ENCODE results near the gene LAMC2. TPM values are rescaled to one million over a fixed set of nuclear protein-coding genes. Genes with fewer than 3 reads are reported as not detected.

Gene LAMC2
- total RNA-seq, 2 experiments from 2014 or later = not detected

GRCh38 chr1:183175631-183176030 lies 10.4 kb upstream of the LAMC2 start:
- Mint-ChIP-seq H3K27ac (no peak overlapping the region), H3K36me3 (ENCODE audit: low read depth) (no peaks in the 10 kb centered on the region), H3K9me3 (ENCODE audit: insufficient read depth) (no peaks in the 10 kb centered on the region), H3K4me3 (no peak overlapping the region), H3K27me3 (ENCODE audit: low read depth) (peaks cover 5% of the 10 kb centered on the region), H3K4me1 (ENCODE audit: low read depth) (peaks cover 2% of the 10 kb centered on the region)
- POLR2A ChIA-PET = no interaction called here
- ATAC-seq (no peak), DNase-seq (no peak)
- CTCF ChIA-PET = no interaction called here

DNA sequence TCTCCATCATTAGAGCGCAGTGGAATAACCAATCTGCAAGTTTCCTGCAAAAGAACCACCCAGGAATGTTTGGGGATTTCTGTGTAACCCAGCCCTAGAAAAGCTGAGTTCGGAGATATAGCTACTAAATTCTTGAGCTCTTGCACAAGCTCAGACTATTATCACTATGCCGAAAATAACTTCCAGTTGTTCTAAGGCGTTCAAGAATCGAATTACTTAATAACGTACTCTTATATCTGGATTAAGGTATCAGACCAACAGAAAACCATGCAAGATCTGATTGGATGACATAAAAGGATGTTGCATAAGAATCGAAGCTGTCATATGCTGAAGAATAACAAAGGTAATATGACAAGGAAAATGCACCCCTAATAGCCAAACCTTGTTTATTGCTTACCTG lies 7.5 kb upstream of the LAMC2 start:
- POLR2A ChIA-PET = no interaction called here
- Mint-ChIP-seq H3K36me3 (ENCODE audit: low read depth) (no peaks in the 10 kb centered on the region), H3K4me3 (no peak overlapping the region), H3K27me3 (ENCODE audit: low read depth) (peaks cover 3% of the 10 kb centered on the region), H3K27ac (no peak overlapping the region), H3K4me1 (ENCODE audit: low read depth) (peaks cover 6% of the 10 kb centered on the region), H3K9me3 (ENCODE audit: insufficient read depth) (no peaks in the 10 kb centered on the region)
- CTCF ChIA-PET = interaction anchor here (0.8 kb wide), 1 partner anchor 737 kb away, joined by 3 read pairs; no protein-coding TSS in a partner anchor
- ATAC-seq (no peak), DNase-seq (no peak)

DNA sequence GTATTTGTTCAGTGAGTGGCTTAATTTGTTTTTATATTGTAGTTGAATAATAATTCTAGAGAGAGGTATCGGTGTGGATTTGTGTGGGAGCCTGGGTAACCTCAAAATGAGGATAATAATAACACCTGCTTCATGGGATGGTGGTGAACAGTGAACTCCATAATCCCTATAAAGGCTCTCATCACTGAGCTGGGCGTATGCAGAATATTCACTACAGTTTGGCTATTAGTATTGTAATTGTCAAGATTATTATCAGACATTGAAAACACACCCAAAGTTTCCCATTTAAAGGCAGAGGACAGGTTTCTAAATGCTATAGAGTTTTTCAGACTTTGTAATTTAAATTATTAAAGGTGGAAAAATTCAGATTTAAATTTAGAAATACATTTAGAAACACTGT lies 7.0 kb upstream of the LAMC2 start:
- Mint-ChIP-seq H3K4me3 (no peak overlapping the region), H3K4me1 (ENCODE audit: low read depth) (peaks cover 6% of the 10 kb centered on the region), H3K36me3 (ENCODE audit: low read depth) (no peaks in the 10 kb centered on the region), H3K27ac (no peak overlapping the region), H3K27me3 (ENCODE audit: low read depth) (peaks cover 3% of the 10 kb centered on the region), H3K9me3 (ENCODE audit: insufficient read depth) (no peaks in the 10 kb centered on the region)
- POLR2A ChIA-PET = no interaction called here
- CTCF ChIA-PET = interaction anchor here (0.8 kb wide), 1 partner anchor 737 kb away, joined by 3 read pairs; no protein-coding TSS in a partner anchor
- no peak for ATAC-seq
- no peak for DNase-seq

DNA sequence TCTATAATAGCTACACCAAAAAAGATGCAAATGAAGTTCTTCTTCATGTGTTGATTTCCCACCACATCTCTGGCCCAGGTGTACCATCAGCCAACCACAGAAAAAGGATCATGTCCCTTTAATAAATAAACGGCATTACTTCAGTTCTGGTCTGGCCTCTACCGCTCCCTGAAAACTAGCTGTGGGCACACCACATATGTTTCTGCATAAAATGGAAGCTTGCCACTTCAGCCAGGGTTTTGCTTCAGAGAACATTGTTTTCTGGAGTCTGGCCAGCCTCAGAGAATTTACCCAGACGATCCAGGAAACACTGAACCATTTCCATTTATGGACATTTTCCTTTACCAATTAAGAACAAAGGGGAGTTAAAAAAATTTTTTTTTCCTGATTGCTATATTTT lies 5.8 kb upstream of the LAMC2 start:
- Mint-ChIP-seq H3K4me3 (no peak overlapping the region), H3K27me3 (ENCODE audit: low read depth) (peaks cover 3% of the 10 kb centered on the region), H3K9me3 (ENCODE audit: insufficient read depth) (no peaks in the 10 kb centered on the region), H3K27ac (no peak overlapping the region), H3K4me1 (ENCODE audit: low read depth) (peaks cover 6% of the 10 kb centered on the region), H3K36me3 (ENCODE audit: low read depth) (no peaks in the 10 kb centered on the region)
- DNase-seq (no peak), ATAC-seq (no peak)
- POLR2A ChIA-PET = no interaction called here
- CTCF ChIA-PET = no interaction called here

DNA sequence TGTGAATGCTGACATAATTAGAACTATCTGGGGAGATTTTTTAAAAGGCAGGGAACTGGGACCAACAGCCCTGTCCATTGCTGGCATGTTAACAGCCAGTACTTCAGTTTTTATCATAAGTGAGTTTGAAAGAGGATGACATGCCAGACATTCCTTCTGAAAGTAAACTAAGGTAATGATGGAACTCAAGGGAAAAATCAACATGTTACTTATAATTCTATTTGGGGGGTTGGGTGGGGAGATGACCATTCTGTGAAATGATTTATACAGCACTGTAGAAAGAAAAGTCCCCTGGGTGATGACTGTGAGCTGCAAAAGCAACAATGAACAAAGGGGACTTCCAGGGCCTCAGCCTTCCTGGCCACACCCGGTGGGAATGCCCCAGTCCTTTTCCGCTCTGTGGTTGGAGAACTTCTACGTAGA lies 5.4 kb upstream of the LAMC2 start:
- no peak overlapping the region for H3K4me3 Mint-ChIP-seq
- no peak for DNase-seq

GRCh38 chr1:183186841-183187240 lies 777 bp downstream of the LAMC2 start:
- H3K4me3 Mint-ChIP-seq = no peak overlapping the region
- CTCF ChIA-PET = no interaction called here
- POLR2A ChIA-PET = no interaction called here
- ATAC-seq (no peak), DNase-seq (no peak)
- H3K9me3 Mint-ChIP-seq (ENCODE audit: insufficient read depth) = no peaks in the 10 kb centered on the region
- no peak overlapping the region for H3K27ac Mint-ChIP-seq
- no peaks in the 10 kb centered on the region for H3K36me3 Mint-ChIP-seq (ENCODE audit: low read depth)
- peaks cover 27% of the 10 kb centered on the region for H3K27me3 Mint-ChIP-seq (ENCODE audit: low read depth)
- peaks cover 7% of the 10 kb centered on the region for H3K4me1 Mint-ChIP-seq (ENCODE audit: low read depth)

More for the DNA sequence above, 5.4 kb upstream of the LAMC2 start:
- ChIA-PET CTCF (no interaction called here), POLR2A (no interaction called here)
- ATAC-seq = no peak
- no peaks in the 10 kb centered on the region for H3K9me3 Mint-ChIP-seq (ENCODE audit: insufficient read depth)
- no peak overlapping the region for H3K27ac Mint-ChIP-seq
- peaks cover 2% of the 10 kb centered on the region for H3K27me3 Mint-ChIP-seq (ENCODE audit: low read depth)
- H3K36me3 Mint-ChIP-seq (ENCODE audit: low read depth) = no peaks in the 10 kb centered on the region
- peaks cover 6% of the 10 kb centered on the region for H3K4me1 Mint-ChIP-seq (ENCODE audit: low read depth)

- Mint-ChIP-seq H3K9me3 (ENCODE audit: insufficient read depth) (no peaks in the 10 kb centered on the region), H3K4me3 (no peak overlapping the region), H3K36me3 (ENCODE audit: low read depth) (no peaks in the 10 kb centered on the region), H3K4me1 (ENCODE audit: low read depth) (peaks cover 9% of the 10 kb centered on the region), H3K27me3 (ENCODE audit: low read depth) (peaks cover 31% of the 10 kb centered on the region), H3K27ac (no peak overlapping the region)
- DNase-seq (no peak), ATAC-seq (no peak)
- CTCF ChIA-PET = no interaction called here
- POLR2A ChIA-PET = no interaction called here
These were observed 2.2 kb downstream of the LAMC2 start for GRCh38 chr1:183188240-183188639.

GRCh38 chr1:183191833-183192232 lies 5.8 kb downstream of the LAMC2 start:
- Mint-ChIP-seq H3K36me3 (ENCODE audit: low read depth) (no peaks in the 10 kb centered on the region), H3K27me3 (ENCODE audit: low read depth) (peaks cover 33% of the 10 kb centered on the region), H3K4me3 (no peak overlapping the region), H3K27ac (no peak overlapping the region), H3K4me1 (ENCODE audit: low read depth) (peaks cover 21% of the 10 kb centered on the region), H3K9me3 (ENCODE audit: insufficient read depth) (no peaks in the 10 kb centered on the region)
- POLR2A ChIA-PET = no interaction called here
- DNase-seq (no peak), ATAC-seq (no peak)
- CTCF ChIA-PET = no interaction called here

DNA sequence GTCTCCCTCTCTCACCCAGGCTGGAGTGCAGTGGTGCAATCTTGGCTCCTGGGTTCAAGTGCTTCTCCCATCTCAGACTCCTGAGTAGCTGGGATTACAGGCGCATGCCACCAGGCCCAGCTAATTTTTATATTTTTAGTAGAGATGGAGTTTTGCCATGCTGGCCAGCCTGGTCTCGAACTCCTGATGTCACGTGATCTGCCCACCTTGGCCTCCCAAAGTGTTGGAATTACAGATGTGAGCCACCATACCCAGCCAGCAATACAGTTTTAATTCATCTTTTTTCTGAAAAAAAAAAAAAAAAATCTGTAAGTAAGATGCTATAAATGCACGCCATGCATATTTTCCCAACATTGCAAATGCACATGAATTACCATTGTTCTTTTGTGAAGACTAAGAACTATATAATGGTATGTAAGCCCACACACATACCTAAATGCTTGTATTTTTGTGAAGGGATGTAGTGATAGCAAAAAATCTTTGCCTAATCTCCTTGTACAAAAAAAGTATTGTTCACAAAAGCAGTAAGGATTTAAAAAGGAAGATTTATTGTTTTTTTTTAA lies 8.0 kb downstream of the LAMC2 start:
- peaks cover 32% of the 10 kb centered on the region for H3K27me3 Mint-ChIP-seq (ENCODE audit: low read depth)
- ATAC-seq = no peak
- no peak for DNase-seq
- no peaks in the 10 kb centered on the region for H3K9me3 Mint-ChIP-seq (ENCODE audit: insufficient read depth)
- peaks cover 21% of the 10 kb centered on the region for H3K4me1 Mint-ChIP-seq (ENCODE audit: low read depth)
- POLR2A ChIA-PET = no interaction called here
- CTCF ChIA-PET = interaction anchor here (2.5 kb wide), 1 partner anchor 34 kb away, joined by 10 read pairs; no protein-coding TSS in a partner anchor
- H3K4me3 Mint-ChIP-seq = no peak overlapping the region
- H3K36me3 Mint-ChIP-seq (ENCODE audit: low read depth) = no peaks in the 10 kb centered on the region
- H3K27ac Mint-ChIP-seq = no peak overlapping the region

DNA sequence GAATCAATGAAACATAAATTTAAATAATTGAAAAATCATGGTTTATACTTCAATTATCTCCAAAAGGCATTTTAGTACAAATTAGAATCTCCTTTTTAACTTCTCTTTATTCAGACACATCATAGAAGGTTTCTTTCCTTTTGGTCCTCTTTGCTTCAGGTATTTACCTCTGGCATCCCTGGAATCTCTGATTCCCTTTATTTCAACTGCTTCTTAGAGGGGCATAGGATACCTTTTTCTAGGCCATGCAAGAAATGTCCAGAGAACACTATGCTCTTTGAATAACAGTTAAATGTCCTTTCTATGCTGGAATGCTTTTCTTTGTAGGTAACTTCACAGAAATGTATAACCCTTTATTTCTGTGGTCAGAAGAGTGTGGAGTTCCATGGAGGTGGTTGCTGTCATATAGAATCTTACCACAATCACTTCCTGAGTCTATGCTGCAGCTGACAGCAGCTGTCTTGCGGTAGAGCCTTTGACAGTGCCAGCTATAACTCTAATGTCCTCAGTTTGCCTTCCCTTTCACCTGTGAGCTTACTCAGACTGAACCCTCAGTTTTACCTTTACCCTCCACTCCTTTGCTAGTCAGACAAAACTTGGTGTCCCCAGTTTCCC lies 8.6 kb downstream of the LAMC2 start:
- Mint-ChIP-seq H3K27me3 (ENCODE audit: low read depth) (peaks cover 29% of the 10 kb centered on the region), H3K4me3 (peak overlapping the region; percentile 56), H3K36me3 (ENCODE audit: low read depth) (no peaks in the 10 kb centered on the region), H3K9me3 (ENCODE audit: insufficient read depth) (no peaks in the 10 kb centered on the region), H3K27ac (peak overlapping the region; percentile 51), H3K4me1 (ENCODE audit: low read depth) (peaks cover 21% of the 10 kb centered on the region)
- POLR2A ChIA-PET = no interaction called here
- DNase-seq (peak; percentile 67), ATAC-seq (peak; percentile 97)
- CTCF ChIA-PET = interaction anchor here (1.0 to 2.5 kb wide), 2 partner anchors 11 to 33 kb away, joined by 4 to 10 read pairs; no protein-coding TSS in a partner anchor

- DNase-seq = no peak
- ChIA-PET POLR2A (no interaction called here), CTCF (interaction anchor here (1.0 to 2.5 kb wide), 2 partner anchors 11 to 33 kb away, joined by 4 to 10 read pairs; no protein-coding TSS in a partner anchor)
- H3K4me1 Mint-ChIP-seq (ENCODE audit: low read depth) = peaks cover 21% of the 10 kb centered on the region
- H3K27ac Mint-ChIP-seq = peak overlapping the region; percentile 51
- H3K36me3 Mint-ChIP-seq (ENCODE audit: low read depth) = no peaks in the 10 kb centered on the region
- H3K27me3 Mint-ChIP-seq (ENCODE audit: low read depth) = peaks cover 24% of the 10 kb centered on the region
- no peak for ATAC-seq
- peak overlapping the region; percentile 56 for H3K4me3 Mint-ChIP-seq
- no peaks in the 10 kb centered on the region for H3K9me3 Mint-ChIP-seq (ENCODE audit: insufficient read depth)
These were observed 9.1 kb downstream of the LAMC2 start for GRCh38 chr1:183195142-183195574.

DNA sequence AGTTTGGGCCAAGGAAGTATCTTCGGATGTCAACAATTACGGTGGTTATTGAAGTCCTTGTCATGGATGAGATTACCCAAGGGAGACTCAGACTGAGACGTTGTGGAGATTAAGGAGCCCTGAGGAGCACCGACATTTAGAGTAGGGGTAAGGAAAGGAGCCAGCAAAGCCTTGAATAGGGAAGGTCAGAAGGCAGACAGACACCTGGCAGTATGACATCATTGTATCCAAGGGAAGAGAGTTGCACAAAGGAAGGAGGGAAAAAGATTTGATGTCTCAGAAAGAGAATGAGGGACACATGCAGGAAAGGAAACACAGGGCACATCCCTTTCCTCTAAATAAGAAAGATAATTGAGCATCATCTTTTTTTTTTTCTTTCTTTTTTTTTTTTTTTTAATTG lies 11.7 kb downstream of the LAMC2 start:
- POLR2A ChIA-PET = no interaction called here
- no peak for DNase-seq
- CTCF ChIA-PET = no interaction called here

More for the DNA sequence above, 11.7 kb downstream of the LAMC2 start:
- H3K27ac Mint-ChIP-seq = no peak overlapping the region
- peaks cover 23% of the 10 kb centered on the region for H3K4me1 Mint-ChIP-seq (ENCODE audit: low read depth)
- no peaks in the 10 kb centered on the region for H3K36me3 Mint-ChIP-seq (ENCODE audit: low read depth)
- peaks cover 23% of the 10 kb centered on the region for H3K27me3 Mint-ChIP-seq (ENCODE audit: low read depth)
- ATAC-seq = no peak
- H3K4me3 Mint-ChIP-seq = no peak overlapping the region
- no peaks in the 10 kb centered on the region for H3K9me3 Mint-ChIP-seq (ENCODE audit: insufficient read depth)
